AG08396 (cell line): ENCODE measurements around the gene ENPP7.
"Not testable (repeated sequence)": the region's sequence is repeated elsewhere in the genome, so short reads cannot be mapped to it uniquely, and the experiment has no call there.

Experiments used
- DNase-seq: peaks from one replicate; pipeline ENCODE4 v3.0.0; 2012; ENCODE audit warnings: low spot score, mixed read lengths

ENPP7 gene

GRCh38 chr17:79749156-79749815 is 18.5 kb downstream of the ENPP7 start:
- DNase-seq: peak; percentile 69

- DNase-seq: no peak
Observed at GRCh38 chr17:79749958-79750357, 19.2 kb downstream of the ENPP7 start.

- DNase-seq: no peak
Observed at GRCh38 chr17:79750650-79751545, 20.2 kb downstream of the ENPP7 start.

GRCh38 chr17:79752175-79752574 is 21.4 kb downstream of the ENPP7 start:
- DNase-seq: no peak

GRCh38 chr17:79754370-79754769 is 23.6 kb downstream of the ENPP7 start:
- DNase-seq: no peak

GRCh38 chr17:79754903-79755302 is 24.2 kb downstream of the ENPP7 start:
- DNase-seq: not testable (repeated sequence)

- DNase-seq: no peak
Observed at GRCh38 chr17:79755591-79755990, 24.8 kb downstream of the ENPP7 start.

GRCh38 chr17:79757140-79757745 is 26.5 kb downstream of the ENPP7 start:
- DNase-seq: no peak

DNA sequence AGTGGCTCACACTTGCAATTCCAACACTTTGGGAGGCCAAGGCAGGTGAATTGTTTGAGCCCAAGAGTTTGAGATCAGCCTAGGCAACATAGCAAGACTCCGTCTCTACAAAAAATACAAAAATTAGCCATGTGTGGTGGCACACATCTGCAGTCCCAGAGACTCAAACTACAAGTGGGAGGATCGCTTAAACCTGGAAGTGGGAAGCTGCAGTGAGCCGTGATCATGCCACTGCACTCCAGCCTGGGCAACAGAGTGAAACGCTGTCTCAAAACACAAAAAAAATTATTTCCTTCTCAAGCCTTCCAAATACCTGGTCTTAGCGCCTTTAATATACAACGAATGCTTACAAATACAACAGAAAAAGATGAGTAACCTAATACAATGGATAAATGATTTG is 27.5 kb downstream of the ENPP7 start:
- DNase-seq: no peak

GRCh38 chr17:79760197-79760906 is 29.6 kb downstream of the ENPP7 start:
- DNase-seq: no peak

- DNase-seq: no peak
Observed at GRCh38 chr17:79761894-79762589, 31.3 kb downstream of the ENPP7 start.

DNA sequence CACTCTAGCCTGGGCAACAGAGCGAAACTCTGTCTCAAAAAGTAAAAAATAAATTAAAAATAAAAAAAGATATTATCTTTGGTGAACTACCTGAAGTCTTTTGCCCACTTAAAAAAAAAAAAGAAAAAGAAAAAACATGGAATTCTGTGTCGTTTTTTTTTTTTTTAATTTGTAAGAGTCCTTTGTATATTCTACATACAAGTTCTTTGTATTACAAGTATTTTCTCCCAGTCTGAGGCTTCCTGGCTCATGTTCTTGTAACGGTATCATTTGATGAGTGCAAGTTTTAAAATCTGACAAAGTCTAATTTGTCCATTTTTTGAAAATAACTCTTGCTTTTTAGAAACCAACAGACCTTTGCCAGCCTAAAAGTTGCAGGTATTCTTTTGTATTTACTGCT is 35.0 kb downstream of the ENPP7 start:
- no peak for DNase-seq

DNA sequence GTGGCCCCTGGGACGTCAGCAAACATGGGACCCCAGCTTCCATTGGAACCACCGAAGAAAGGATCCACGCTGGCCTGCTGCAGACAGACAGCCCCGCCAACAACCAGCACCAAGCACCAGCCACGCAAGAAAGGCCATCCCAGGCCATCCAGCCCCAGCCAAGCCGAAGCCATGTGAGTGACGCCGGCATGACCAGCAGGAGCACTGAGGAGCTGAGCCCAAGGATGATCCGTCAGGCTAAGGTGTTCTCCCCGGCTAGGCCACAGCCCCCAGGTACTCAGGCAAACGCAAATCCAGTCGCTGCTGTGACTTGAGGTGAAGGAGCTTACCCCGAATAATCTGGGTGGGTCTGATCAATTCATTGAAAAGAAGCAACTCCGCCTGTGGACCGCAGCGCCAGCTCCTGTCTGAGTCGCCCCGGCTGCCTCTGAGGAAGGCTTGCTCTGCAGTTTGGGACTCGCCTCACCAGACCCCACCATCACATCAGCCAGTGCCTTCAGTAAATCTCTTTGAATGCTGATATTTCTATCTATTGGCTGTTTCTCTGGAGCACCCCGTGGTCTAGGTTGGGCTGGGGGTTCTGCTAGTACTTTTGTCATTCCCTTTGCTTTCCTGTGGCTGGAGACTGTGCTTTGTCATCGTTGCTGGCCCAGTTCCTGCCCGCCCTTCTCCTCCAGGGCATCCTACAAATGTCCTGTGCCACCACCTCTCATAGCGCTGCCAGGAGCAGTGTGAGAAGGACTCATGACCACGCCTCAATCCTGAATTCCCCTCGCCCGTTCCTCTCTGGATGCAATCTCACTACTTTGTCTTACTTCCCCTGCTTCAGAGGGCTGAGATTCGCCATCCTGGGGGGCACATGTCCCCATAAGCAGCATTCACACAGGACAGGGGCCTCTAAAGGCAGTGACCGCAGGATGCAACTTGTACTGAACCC is 39.1 kb downstream of the ENPP7 start:
- no peak for DNase-seq

DNA sequence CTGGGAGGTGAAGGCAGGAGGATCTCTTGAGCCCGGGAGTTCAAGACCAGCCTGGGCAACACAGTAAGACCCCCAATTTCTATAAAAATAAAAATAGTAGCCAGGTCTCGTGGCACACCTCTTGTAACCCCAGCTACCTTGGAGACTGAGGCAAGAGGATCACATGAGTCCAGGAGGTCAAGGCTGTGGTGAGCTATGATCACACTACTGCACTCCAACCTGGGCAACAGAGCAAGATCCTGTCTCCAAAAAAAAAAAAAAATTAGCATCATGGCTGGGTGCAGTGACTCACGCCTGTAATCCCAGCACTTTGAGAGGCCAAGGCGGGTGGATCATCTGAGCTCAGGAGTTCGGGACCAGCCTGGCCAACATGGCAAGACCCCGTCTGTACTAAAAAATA is 40.5 kb downstream of the ENPP7 start:
- DNase-seq: no peak

DNA sequence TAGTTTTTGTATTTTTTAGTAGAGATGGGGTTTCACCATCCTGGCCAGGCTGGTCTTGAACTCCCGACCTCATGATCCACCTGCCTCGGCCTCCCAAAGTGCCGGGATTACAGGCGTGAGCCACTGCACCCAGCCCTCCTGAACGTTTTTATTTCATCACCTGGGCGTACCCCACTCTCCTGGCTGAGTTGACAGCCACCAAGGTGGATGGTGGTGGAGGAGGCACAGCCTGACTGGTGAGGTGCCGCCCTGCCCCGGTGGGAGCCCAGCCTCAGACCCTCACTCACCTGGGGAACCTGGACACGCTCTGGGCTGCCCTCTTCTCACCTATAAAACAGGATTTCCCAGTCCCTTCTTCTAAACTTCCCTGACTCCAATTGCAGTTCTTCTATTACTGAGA is 42.0 kb downstream of the ENPP7 start:
- not testable (repeated sequence) for DNase-seq

DNA sequence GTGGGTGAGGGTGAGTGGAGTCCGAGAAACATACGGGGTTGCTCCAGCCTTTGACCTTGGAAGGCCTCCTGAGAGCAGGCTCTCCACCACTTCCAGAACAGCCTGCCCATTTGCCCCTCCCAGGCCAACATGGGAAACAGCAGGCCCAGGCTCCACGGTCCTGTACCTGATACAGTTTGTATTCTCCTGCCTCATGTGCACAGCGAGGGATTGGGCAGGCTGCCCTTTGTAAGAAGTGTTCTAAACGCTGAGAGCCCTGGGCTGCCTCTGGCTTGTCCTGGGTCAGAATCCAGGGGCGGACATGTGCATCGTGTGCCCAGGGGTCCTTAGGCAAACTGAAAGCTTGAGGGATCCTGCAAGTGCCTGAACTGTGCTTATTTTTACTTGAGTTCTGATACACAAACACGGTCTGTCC is 43.8 kb downstream of the ENPP7 start:
- DNase-seq: no peak

- no peak for DNase-seq
Observed at GRCh38 chr17:79775632-79776031, 44.9 kb downstream of the ENPP7 start.

DNA sequence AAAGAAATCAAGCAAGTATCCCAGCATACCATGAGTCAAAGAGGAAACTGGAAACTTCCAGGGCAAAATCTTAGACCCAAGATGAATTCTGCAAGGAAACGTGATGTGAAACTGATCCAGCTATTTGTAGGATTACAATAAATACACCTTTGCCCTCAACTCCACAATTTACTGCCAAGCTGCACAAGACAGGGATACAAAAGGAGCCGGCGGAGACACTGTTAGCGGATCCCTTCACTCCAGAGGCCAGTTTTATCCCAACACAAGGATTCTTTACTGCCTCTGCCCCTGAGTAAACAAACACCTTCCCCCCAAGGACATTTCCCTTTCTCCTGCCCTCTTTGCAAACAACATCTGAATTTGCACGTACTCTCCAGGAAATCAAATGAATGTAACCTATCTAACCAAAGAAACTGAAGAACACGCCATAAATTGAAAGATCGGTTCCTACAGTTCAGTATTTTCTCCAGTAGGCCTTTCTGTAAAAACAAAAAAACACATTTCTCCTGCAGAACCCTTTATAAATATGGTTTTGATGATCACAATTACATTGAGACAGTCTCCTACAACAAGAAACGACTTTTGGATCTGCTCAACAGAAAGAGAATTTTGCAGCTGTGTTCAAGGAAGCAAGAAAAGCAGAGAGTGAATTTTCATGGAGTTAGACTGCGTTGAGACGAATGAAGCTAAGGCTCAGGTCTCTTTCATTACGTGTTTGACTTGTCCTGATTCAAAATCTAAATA is 45.8 kb downstream of the ENPP7 start:
- no peak for DNase-seq

DNA sequence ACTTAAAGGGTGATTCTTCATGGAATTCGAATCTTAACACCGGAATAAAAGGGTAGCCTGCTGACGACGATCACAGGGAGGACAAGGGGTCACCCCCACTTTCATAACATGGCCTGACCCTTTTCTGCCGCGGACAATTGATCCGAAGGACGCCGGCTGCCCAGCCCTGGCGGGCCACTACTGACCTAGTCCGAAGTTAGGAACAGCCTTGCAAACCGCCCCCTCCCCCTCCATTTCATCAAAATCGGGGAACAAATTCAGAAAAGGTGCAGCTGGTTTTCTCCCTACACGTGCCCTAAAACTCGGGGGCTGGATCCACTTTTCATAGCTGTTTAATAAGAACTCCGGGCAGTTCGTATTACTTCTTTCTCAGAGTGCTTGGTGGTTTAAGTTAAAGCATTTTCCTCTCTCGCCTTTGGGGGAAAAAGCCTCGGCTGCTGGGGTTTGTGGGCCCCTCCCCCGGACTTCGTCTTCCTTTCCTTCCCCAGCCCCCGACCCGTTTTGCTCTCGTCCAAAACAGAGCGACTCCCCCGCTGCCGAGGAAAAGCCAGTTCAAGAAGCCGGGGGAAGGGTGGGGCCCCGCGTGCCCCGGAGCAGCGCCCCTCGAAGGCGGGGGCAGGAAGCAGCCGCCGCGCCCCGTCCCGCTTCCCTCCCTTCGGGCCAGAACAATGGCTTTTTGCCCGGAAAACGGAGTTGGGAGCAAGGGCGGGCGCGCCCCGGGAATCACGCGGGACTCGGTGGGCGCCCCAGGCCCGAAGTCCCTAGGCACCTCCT is 46.6 kb downstream of the ENPP7 start:
- no peak for DNase-seq
